Keratinocyte (primary cell): ENCODE measurements around the gene MUC5B. TPM values are rescaled to one million over a fixed set of nuclear protein-coding genes. Genes with fewer than 3 reads are reported as not detected.

ENCODE experiments used
- DNase-seq: peaks from one replicate; pipeline ENCODE4 v3.0.0-alpha.2; 2011; ENCODE audit warnings: low read depth, missing footprints, low spot score
- FAIRE-seq: peaks from 2 replicates; lab custom pipeline; 2011; peaks lifted over from hg19 to GRCh38; lab: Jason Lieb, UNC
- H2AFZ ChIP-seq: 2 replicates; pipeline ENCODE4 v1.6.0; 2012; ENCODE audit warnings: low read length, control low read depth, inconsistent platforms; ENCODE audit not compliant: control insufficient read depth
- H3K27ac ChIP-seq: 2 replicates; pipeline ENCODE4 v1.5.1; 2011; ENCODE audit warnings: low read length; ENCODE audit not compliant: control insufficient read depth, insufficient read depth
- H3K27me3 ChIP-seq: 3 replicates; pipeline ENCODE4 v1.6.0; 2011; ENCODE audit warnings: low read length; ENCODE audit not compliant: control insufficient read depth, insufficient read depth; ENCODE audit errors: extremely low read depth
- H3K36me3 ChIP-seq, 2 experiments: 2 replicates in 1 of 2; 3 replicates in 1 of 2; pipeline ENCODE4 v1.5.1; 2011; ENCODE audit warnings: low read length in 2 of 2, mild to moderate bottlenecking in 1 of 2; ENCODE audit not compliant: control insufficient read depth in 2 of 2, insufficient read depth in 2 of 2; ENCODE audit errors: extremely low read depth in 1 of 2
- H3K4me1 ChIP-seq: 3 replicates; pipeline ENCODE4 v1.5.1; 2011; ENCODE audit warnings: low read length; ENCODE audit not compliant: control insufficient read depth, insufficient read depth; ENCODE audit errors: extremely low read depth
- H3K4me2 ChIP-seq: 3 replicates; pipeline ENCODE4 v1.6.0; 2011; ENCODE audit warnings: low read depth, low read length; ENCODE audit not compliant: control insufficient read depth, insufficient read depth; ENCODE audit errors: extremely low read depth
- H3K4me3 ChIP-seq, 3 experiments: fragments of 200-600 bp in 1 of 3; sonication (generic) in 1 of 3; 2 replicates in 2 of 3; 3 replicates in 1 of 3; pipeline ENCODE4 v1.5.1; 2011 to 2016; ENCODE audit warnings: low read length in 3 of 3, mild to moderate bottlenecking in 3 of 3, control low read depth in 2 of 3, inconsistent platforms in 1 of 3, low read depth in 1 of 3, mixed read lengths in 1 of 3, mixed run types in 1 of 3, moderate library complexity in 1 of 3; ENCODE audit not compliant: control insufficient read depth in 2 of 3, insufficient read depth in 2 of 3; ENCODE audit errors: extremely low read depth in 1 of 3
- H3K79me2 ChIP-seq: 2 replicates; pipeline ENCODE4 v1.6.0; 2012; ENCODE audit warnings: low read length; ENCODE audit not compliant: control insufficient read depth, insufficient read depth
- H3K9ac ChIP-seq: 3 replicates; pipeline ENCODE4 v1.6.0; 2011; ENCODE audit warnings: low read length; ENCODE audit not compliant: control insufficient read depth, insufficient read depth; ENCODE audit errors: extremely low read depth
- H3K9me1 ChIP-seq: 3 replicates; pipeline ENCODE4 v1.6.0; 2011; ENCODE audit warnings: low read length; ENCODE audit not compliant: control insufficient read depth, insufficient read depth; ENCODE audit errors: extremely low read depth
- H3K9me3 ChIP-seq: 2 replicates; pipeline ENCODE4 v1.5.1; 2012; ENCODE audit warnings: low read depth, low read length; ENCODE audit not compliant: control insufficient read depth
- H4K20me1 ChIP-seq: 3 replicates; pipeline ENCODE4 v1.6.0; 2011; ENCODE audit warnings: low read length; ENCODE audit not compliant: control insufficient read depth, insufficient read depth; ENCODE audit errors: extremely low read depth
- EZH2 ChIP-seq: IDR thresholded peaks from one replicate; pipeline ENCODE4 v1.6.1; 2012; ENCODE audit warnings: inconsistent platforms, mild to moderate bottlenecking, low read length, moderate library complexity
- dilution Hi-C: fragments of 300-500 bp; cut with MboI; formaldehyde crosslinking; loops from one replicate; pipeline ENCODE4 v1.7.0; 2020; ENCODE audit warnings: low sequenced_read_pairs; ENCODE audit not compliant: extremely low pct_ligation_motif_present
- polyA plus RNA-seq, 5 experiments: library from polyadenylated mRNA; depleted of rRNA in 3 of 5; stranded (reverse) in 3 of 5; stranded (forward) in 1 of 5; unstranded in 1 of 5; fragments of >200 nt; gene quantifications; 1 replicate in 1 of 5; 2 replicates in 3 of 5; 3 replicates in 1 of 5; pipeline versions ENCODE4 v1.2.1 to v1.2.3, GENCODE V29; 2011 to 2012; ENCODE audit warnings: missing spikeins in 2 of 5, low read depth in 1 of 5, low replicate concordance in 1 of 5
- TF ChIP-seq, protein P1 (sequence below), 3 experiments: IDR thresholded peaks in 1 of 3; conservative IDR thresholded peaks in 1 of 3; optimal IDR thresholded peaks in 1 of 3; 2 replicates in 2 of 3; 3 replicates in 1 of 3; pipeline versions ENCODE3 to v1.5.1; 2011; ENCODE audit warnings: low read length in 3 of 3, mild to moderate bottlenecking in 3 of 3, moderate library complexity in 2 of 3, control low read depth in 1 of 3, inconsistent platforms in 1 of 3; ENCODE audit not compliant: insufficient read depth in 2 of 3; ENCODE audit errors: extremely low read depth in 1 of 3

MUC5B gene
- polyA plus RNA-seq, 1 donor (not counting 4 experiments of a cell fraction or from before 2014, with no cell fraction given): not detected

DNA sequence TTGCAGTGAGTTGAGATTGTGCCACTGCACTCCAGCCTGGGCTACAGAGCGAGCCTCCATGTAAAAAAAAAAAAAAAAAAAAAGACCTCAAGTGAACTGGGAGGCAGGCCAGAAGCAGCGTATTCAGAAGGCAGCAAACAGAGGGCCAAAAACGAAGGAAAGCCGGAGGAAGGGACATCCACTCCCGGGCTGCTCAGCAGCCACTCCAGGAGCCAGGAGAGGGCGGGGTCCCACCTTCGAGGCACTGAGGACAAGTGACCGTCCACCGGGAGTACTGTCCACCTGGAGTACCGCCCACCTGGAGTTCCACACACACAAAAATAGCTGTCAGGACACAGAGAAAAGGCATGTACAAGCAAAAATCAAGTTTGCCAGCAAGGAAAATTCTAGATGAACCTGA, 81.1 kb downstream of the MUC5B start:
- H2AFZ ChIP-seq: no peak overlapping the region
- peaks cover 4% of the 10 kb centered on the region for H3K9me1 ChIP-seq
- H3K27ac ChIP-seq: peak overlapping the region; percentile 60
- H3K9ac ChIP-seq: peak overlapping the region; percentile 66
- FAIRE-seq (no peak), DNase-seq (no peak)
- peak overlapping the region in 2 of 3 experiments; percentile 23 to 56 for H3K4me3 ChIP-seq
- dilution Hi-C loops: no loop called here
- peaks cover 18% of the 10 kb centered on the region for H4K20me1 ChIP-seq
- no peaks in the 10 kb centered on the region for H3K27me3 ChIP-seq
- H3K4me1 ChIP-seq: peaks cover 49% of the 10 kb centered on the region
- no peaks in the 10 kb centered on the region for H3K9me3 ChIP-seq
- peaks cover 90% of the 10 kb centered on the region for H3K79me2 ChIP-seq
- peak overlapping the region; percentile 77 for H3K4me2 ChIP-seq
- H3K36me3 ChIP-seq: peaks cover 11 to 17% of the 10 kb centered on the region in 2 experiments
- TF ChIP-seq EZH2: no peak
- TF ChIP-seq, protein P1, sequence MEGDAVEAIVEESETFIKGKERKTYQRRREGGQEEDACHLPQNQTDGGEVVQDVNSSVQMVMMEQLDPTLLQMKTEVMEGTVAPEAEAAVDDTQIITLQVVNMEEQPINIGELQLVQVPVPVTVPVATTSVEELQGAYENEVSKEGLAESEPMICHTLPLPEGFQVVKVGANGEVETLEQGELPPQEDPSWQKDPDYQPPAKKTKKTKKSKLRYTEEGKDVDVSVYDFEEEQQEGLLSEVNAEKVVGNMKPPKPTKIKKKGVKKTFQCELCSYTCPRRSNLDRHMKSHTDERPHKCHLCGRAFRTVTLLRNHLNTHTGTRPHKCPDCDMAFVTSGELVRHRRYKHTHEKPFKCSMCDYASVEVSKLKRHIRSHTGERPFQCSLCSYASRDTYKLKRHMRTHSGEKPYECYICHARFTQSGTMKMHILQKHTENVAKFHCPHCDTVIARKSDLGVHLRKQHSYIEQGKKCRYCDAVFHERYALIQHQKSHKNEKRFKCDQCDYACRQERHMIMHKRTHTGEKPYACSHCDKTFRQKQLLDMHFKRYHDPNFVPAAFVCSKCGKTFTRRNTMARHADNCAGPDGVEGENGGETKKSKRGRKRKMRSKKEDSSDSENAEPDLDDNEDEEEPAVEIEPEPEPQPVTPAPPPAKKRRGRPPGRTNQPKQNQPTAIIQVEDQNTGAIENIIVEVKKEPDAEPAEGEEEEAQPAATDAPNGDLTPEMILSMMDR (optimal IDR thresholded peaks at IDR 0.05 in 1 of 3, IDR thresholded peaks at IDR 0.05 in 1 of 3, conservative IDR thresholded peaks at IDR 0.05 in 1 of 3; ENCODE audit: extremely low read depth in 1 of 3, insufficient read depth in 2 of 3, low read length in 3 of 3): no peak

DNA sequence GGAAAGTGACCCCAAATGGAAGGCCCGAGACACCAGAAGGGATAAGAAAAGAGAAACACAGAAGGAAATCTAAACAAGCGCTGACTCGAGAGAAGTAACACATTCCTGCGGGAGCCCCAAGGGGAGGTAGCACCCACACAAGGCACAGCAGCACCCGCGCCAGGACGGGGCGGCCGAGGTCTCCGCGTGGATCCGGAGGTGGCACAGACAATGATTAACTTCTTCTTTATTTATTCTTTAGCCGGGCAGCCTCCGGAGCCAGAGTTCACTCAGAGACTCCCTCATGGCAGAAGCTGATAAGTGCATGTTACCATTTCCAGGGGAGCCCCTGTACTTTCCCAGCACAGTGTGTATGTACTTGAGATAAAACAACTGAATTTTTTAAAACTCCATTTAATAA, 81.5 kb downstream of the MUC5B start:
- dilution Hi-C loops: no loop called here
- H3K9ac ChIP-seq: peak overlapping the region; percentile 66
- peak; percentile 74 for FAIRE-seq
- H3K9me3 ChIP-seq: no peaks in the 10 kb centered on the region
- H3K27ac ChIP-seq: peak overlapping the region; percentile 60
- H3K27me3 ChIP-seq: no peaks in the 10 kb centered on the region
- H2AFZ ChIP-seq: no peak overlapping the region
- H3K9me1 ChIP-seq: peaks cover 4% of the 10 kb centered on the region
- TF ChIP-seq, protein P1 (optimal IDR thresholded peaks at IDR 0.05 in 1 of 3, IDR thresholded peaks at IDR 0.05 in 1 of 3, conservative IDR thresholded peaks at IDR 0.05 in 1 of 3; ENCODE audit: extremely low read depth in 1 of 3, insufficient read depth in 2 of 3, low read length in 3 of 3): no peak
- TF ChIP-seq EZH2: no peak
- peaks cover 11 to 17% of the 10 kb centered on the region in 2 experiments for H3K36me3 ChIP-seq
- peaks cover 45% of the 10 kb centered on the region for H3K4me1 ChIP-seq
- H3K4me2 ChIP-seq: peak overlapping the region; percentile 77
- no peak for DNase-seq
- peak overlapping the region; percentile 5 to 56 (median 23) for H3K4me3 ChIP-seq
- H3K79me2 ChIP-seq: peaks cover 90% of the 10 kb centered on the region
- peaks cover 18% of the 10 kb centered on the region for H4K20me1 ChIP-seq
